Transverse colon (tissue), 4 donors: Measurements from ENCODE around the gene IMPG2. TPM values are rescaled to one million over a fixed set of nuclear protein-coding genes. Genes with fewer than 3 reads are reported as not detected.
A peak's percentile ranks its signal among the peaks of the same experiment; 100 is the strongest.

Experiments used
- DNase-seq: peaks from one replicate; pipeline ENCODE4 v3.0.0-alpha.2; 2019
- H3K27ac ChIP-seq, 4 donors: fragments of 200-600 bp; sonication (generic); 2 replicates each; pipeline ENCODE4 v1.5.1; 2016 to 2018; ENCODE audit warnings: inconsistent platforms in 4 of 4
- H3K27me3 ChIP-seq: fragments of 200-600 bp; sonication (generic); 2 replicates; pipeline ENCODE4 v1.5.1; 2017; ENCODE audit warnings: inconsistent platforms
- H3K36me3 ChIP-seq, 4 donors: fragments of 200-600 bp; sonication (generic); 2 replicates each; pipeline ENCODE4 v1.5.1; 2017 to 2019; ENCODE audit warnings: inconsistent platforms in 4 of 4
- H3K4me1 ChIP-seq, 4 donors: fragments of 200-600 bp; sonication (generic); 2 replicates each; pipeline ENCODE4 v1.5.1; 2017 to 2020; ENCODE audit warnings: inconsistent platforms in 4 of 4
- H3K4me3 ChIP-seq, 4 donors: fragments of 200-600 bp; sonication (generic); 1 replicate in 1 of 4; 2 replicates in 3 of 4; pipeline versions ENCODE4 v1.5.1 to v1.6.1; 2017 to 2019; ENCODE audit warnings: inconsistent platforms in 4 of 4
- H3K9me3 ChIP-seq, 2 donors: fragments of 200-600 bp; sonication (generic); 2 replicates each; pipeline ENCODE4 v1.5.1; 2017 to 2019; ENCODE audit warnings: inconsistent platforms in 2 of 2
- CTCF ChIP-seq, 5 experiments: fragments of 200-600 bp in 3 of 5; fragments of 450-650 bp in 2 of 5; sonication (generic) in 3 of 5; IDR thresholded peaks; 1 replicate in 2 of 5; 2 replicates in 3 of 5; pipeline ENCODE4 v1.5.1; 2016 to 2017; ENCODE audit warnings: antibody characterized with exemption in 5 of 5, inconsistent platforms in 3 of 5, mild to moderate bottlenecking in 2 of 5, moderate library complexity in 1 of 5
- EP300 ChIP-seq: sonication (generic); formaldehyde crosslinking; IDR thresholded peaks from one replicate; pipeline ENCODE4 v1.6.1; 2017; ENCODE audit warnings: antibody characterized with exemption, low read depth
- POLR2A ChIP-seq: fragments of 450-650 bp; IDR thresholded peaks from one replicate; pipeline ENCODE4 v1.6.1; 2016; ENCODE audit warnings: antibody characterized with exemption, mild to moderate bottlenecking, moderate library complexity
- POLR2AphosphoS5 ChIP-seq, 3 donors: sonication (generic); formaldehyde crosslinking; IDR thresholded peaks; one replicate each; pipeline ENCODE4 v1.6.1; 2016; ENCODE audit warnings: antibody characterized with exemption in 3 of 3
- WGBS, 2 donors: methylation state at CpG; one replicate each; pipeline ENCODE4 v1.1.5; 2018; ENCODE audit warnings: low coverage in 1 of 2; 5-methylcytosine and 5-hydroxymethylcytosine counted together
- in situ Hi-C, 4 donors: fragments of 200-750 bp; cut with MboI; loops; one replicate each; pipeline versions ENCODE4 v1.15.0 to v1.15.1; 2017; ENCODE audit warnings: low sequenced_read_pairs in 3 of 4, low pct_ligation_motif_present in 1 of 4, low pct_unique_long_range_greater_than_20kb in 1 of 4
- intact Hi-C: fragments of 100-400 bp; cut with DNase I; formaldehyde crosslinking; loops from one replicate; pipeline ENCODE4 v1.15.1; 2023; ENCODE audit warnings: low total_unique reads
- total RNA-seq, 4 donors: library from RNA; depleted of rRNA; stranded (reverse); fragments of >200 nt; gene quantifications; one replicate each; pipeline ENCODE4 v1.1.0, GENCODE V29; 2016

Gene IMPG2
- total RNA-seq, 4 donors from 2014 or later, result 0.14 to 0.37 (median 0.32) TPM; not detected in 1

GRCh38 chr3:101243285-101244211 is 76.8 kb downstream of the IMPG2 start:
- no peak overlapping the region for H3K4me3 ChIP-seq
- H3K27me3 ChIP-seq, result no peaks in the 10 kb centered on the region
- no peaks in the 10 kb centered on the region for H3K36me3 ChIP-seq
- H3K4me1 ChIP-seq, result no peaks in the 10 kb centered on the region
- no peak for TF ChIP-seq POLR2A
- H3K9me3 ChIP-seq, result no peaks in the 10 kb centered on the region
- in situ Hi-C loops, result no loop called here
- intact Hi-C loops, result no loop called here
- 94 to 100% methylated on average over 2 to 4 of the region's 4 CpGs for WGBS, 2 donors
- no peak overlapping the region for H3K27ac ChIP-seq
- no peak for DNase-seq

DNA sequence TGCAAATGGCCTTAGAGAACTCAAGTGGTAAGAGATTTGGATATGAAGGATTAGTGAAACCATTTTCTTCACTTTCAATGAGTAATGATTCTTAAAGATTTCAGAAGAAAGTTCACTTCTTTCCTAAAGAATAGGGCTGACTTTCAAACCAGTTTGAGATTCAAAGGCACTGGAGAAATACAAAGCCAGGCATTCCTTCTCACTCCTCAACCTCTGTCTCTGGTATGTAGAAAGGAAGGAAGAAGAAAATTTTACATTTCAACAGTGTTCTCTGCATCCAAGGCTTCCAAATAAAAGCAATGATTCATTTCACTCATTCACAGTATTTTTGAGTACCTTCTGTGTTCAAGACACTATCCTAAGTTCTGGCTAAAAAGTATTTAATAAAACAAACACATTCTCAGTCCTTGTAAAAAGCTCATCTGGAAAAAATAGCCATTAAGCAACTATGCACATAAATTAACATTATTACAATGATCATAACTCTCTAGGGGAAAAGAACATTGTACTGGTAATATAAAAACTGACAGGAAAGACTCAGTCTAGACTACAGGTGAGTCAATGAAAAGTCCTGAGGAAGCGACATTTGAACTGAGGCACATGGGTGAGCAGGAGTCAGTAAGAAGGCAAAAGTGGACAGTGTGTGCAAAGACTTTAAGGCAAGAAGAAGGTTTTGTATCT is 79.5 kb downstream of the IMPG2 start:
- in situ Hi-C loops (no loop called here), intact Hi-C loops (no loop called here)
- no peak for DNase-seq
- no peak overlapping the region for H3K27ac ChIP-seq
- H3K27me3 ChIP-seq, result no peaks in the 10 kb centered on the region
- H3K4me1 ChIP-seq, result no peaks in the 10 kb centered on the region
- no peaks in the 10 kb centered on the region for H3K9me3 ChIP-seq
- WGBS, 2 donors, result 86 to 95% methylated on average over 1 of the region's 1 CpG
- no peak for TF ChIP-seq CTCF (IDR thresholded peaks at IDR 0.05)
- no peak for TF ChIP-seq POLR2AphosphoS5 (IDR thresholded peaks at IDR 0.05)
- no peak for TF ChIP-seq POLR2A
- TF ChIP-seq EP300, result no peak
- H3K36me3 ChIP-seq, result no peaks in the 10 kb centered on the region
- H3K4me3 ChIP-seq, result no peak overlapping the region

DNA sequence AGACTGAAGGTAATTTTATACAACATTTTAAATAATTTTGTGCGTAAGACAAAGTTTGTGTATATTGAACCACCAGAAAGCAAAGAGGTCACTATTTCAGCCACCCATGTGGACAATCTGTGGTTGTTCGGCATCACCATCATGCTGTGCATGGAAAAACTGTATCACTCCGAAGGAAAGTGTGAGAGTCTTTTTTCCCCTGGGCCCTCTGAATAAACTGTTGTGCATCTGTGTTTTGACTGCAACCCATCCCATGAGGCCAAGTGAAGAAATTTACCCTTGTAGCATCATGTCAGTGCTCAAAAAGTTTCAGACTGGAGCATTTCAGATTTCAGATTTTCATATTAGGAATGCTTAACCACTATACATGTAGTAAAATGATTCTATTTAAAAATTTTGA is 85.3 kb downstream of the IMPG2 start:
- H3K36me3 ChIP-seq, result no peaks in the 10 kb centered on the region
- intact Hi-C loops, result no loop called here
- 88 to 96% methylated on average over 3 of the region's 3 CpGs for WGBS, 2 donors
- no peak for DNase-seq
- H3K9me3 ChIP-seq, result no peaks in the 10 kb centered on the region
- H3K27ac ChIP-seq, result no peak overlapping the region
- H3K4me1 ChIP-seq, result no peaks in the 10 kb centered on the region
- TF ChIP-seq POLR2AphosphoS5 (IDR thresholded peaks at IDR 0.05) (no peak), POLR2A (no peak), CTCF (IDR thresholded peaks at IDR 0.05) (no peak), EP300 (no peak)
- no peak overlapping the region for H3K4me3 ChIP-seq
- in situ Hi-C loops, result no loop called here
- no peaks in the 10 kb centered on the region for H3K27me3 ChIP-seq

DNA sequence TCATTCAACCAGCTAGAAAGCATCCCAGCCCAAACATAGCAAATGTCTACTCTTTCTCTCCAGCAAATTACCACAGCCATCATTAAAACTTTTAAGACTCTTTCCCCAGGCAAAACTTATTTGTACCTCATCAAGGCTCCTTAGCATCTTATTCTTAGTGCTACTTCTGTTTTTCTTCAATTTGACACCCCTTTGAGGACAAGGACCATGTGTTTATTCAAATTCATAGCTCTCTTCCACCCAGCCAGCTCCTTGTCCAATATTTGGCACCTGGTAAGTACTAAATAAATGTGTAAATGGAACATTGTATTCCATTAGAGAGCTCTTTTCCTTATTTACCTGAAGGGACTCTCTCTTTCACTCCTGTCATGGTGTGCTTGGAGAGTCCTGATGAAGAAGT is 89.8 kb downstream of the IMPG2 start:
- Histone ChIP-seq H3K9me3 (no peaks in the 10 kb centered on the region), H3K4me1 (no peaks in the 10 kb centered on the region), H3K36me3 (no peaks in the 10 kb centered on the region), H3K4me3 (no peak overlapping the region), H3K27ac (no peak overlapping the region), H3K27me3 (no peaks in the 10 kb centered on the region)
- intact Hi-C loops, result no loop called here
- in situ Hi-C loops, result no loop called here
- no peak for DNase-seq
- no peak for TF ChIP-seq EP300
- peak in 2 of 3 donors; percentile 51 to 72 for TF ChIP-seq POLR2AphosphoS5 (IDR thresholded peaks at IDR 0.05)
- TF ChIP-seq CTCF (IDR thresholded peaks at IDR 0.05), result no peak
